ENCODE measurements around the gene SH3BP2.

The SH3BP2 gene

DNA sequence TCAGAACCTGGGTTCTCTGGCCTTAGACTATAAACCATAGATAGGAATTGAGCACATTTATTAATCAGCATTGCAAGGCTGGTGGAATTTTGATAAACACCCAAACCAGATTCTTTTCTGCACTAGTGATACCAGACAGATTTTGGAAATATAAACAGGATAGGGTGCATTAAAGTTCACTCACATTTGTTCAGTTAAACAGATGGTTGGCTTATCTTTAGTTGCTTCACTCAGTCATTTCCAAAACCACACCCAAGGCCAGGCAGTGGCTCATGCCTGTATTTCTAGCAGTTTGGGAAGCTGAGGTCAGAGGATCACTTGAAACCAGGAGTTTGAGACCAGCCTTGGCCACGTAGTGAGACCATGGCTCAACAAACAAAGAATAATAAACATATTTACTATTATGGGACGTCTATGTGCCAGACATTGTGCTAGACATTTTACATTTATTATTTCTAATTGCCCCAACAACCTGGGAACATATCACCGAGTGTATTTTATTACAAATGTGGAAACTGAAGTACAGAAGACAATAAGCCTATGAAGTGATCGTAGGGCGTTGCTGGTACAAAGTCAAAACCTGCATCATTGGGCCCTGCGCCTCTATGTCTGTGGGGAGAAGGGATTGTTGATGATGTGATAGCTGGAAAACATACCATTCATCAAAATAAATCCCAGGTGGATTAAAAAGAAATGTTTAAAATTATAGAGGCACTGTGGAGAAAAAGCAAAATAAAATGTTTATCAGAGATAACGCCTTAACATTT, 65.7 kb downstream of the SH3BP2 start:
- no peak for DNase-seq

GRCh38 chr4:2859514-2859913, 66.6 kb downstream of the SH3BP2 start:
- DNase-seq = no peak

GRCh38 chr4:2860391-2861348, 67.8 kb downstream of the SH3BP2 start:
- no peak for DNase-seq

GRCh38 chr4:2861631-2862436, 68.9 kb downstream of the SH3BP2 start:
- no peak for DNase-seq

DNA sequence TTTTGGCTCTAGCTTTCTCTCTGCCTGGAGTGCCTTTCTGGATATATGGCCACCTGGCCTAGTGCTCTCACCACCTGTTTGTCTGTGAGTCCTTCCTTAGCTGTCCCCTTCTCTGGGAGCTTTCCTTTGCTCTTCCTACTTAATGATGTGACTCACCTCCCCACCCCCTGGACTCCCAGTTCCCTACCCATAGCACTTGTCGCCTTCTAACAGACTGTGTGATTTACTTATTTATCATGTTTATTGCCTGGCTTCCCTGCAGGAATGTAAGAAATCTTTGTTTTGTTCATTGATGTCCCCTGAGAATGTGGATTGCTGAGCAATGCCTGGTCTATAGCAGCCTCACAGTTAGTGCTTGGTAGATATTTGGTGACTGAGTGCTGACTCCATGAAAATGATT, 69.6 kb downstream of the SH3BP2 start:
- no peak for DNase-seq

DNA sequence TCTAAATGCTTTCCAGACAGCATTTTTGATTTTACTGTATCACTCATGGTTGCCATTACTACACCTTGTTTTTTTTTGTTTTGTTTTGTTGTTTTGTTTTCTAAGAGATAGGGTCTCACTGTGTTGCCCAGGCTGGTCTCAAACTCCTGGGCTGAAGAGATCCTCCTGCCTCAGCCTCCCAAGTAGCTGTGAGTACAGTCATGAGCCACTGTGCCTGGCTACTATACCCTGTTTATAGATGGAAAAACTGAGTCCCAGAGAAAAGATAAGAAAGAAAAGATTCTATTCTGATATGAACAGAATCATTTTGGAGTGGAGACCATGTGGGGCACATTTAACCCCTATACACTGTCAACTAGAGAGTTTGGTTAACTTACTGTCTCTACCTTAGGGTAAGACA, 70.8 kb downstream of the SH3BP2 start:
- no peak for DNase-seq

GRCh38 chr4:2865196-2865780, 72.4 kb downstream of the SH3BP2 start:
- no peak for DNase-seq

DNA sequence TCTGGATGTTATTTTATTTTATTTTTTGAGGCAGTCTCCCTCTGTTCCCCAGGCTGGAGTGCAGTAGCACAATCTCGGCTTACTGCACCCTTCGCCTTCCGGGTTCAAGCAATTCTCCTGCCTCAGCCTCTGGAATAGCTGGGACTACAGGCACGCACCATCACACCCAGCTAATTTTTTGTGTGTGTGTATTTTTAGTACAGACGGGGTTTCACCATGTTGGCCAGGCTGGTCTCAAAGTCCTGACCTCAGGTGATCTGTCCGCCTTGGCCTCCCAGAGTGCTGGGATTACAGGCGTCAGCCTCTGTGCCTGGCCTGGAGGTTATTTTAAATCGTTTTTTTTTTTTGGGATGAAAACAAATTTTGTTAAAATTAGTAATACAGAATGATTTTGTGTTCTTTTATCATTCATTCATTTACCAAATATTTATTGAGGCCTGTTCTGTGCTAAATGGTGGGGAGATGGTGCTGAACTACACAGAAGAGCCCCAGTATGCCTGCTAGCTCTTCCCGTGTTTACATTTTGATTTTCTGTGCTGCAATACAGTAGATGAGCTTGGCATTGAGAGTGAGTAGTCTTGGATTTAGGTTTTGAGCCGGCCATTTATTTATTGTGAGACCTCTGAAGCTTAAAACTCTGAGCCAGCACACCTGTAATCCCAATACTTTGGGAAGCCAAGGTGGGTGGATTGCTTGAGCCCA, 73.4 kb downstream of the SH3BP2 start:
- DNase-seq = no peak

- DNase-seq = no peak
These were observed 74.0 kb downstream of the SH3BP2 start for GRCh38 chr4:2866891-2867290.

GRCh38 chr4:2867758-2868491, 75.0 kb downstream of the SH3BP2 start:
- no peak for DNase-seq

DNA sequence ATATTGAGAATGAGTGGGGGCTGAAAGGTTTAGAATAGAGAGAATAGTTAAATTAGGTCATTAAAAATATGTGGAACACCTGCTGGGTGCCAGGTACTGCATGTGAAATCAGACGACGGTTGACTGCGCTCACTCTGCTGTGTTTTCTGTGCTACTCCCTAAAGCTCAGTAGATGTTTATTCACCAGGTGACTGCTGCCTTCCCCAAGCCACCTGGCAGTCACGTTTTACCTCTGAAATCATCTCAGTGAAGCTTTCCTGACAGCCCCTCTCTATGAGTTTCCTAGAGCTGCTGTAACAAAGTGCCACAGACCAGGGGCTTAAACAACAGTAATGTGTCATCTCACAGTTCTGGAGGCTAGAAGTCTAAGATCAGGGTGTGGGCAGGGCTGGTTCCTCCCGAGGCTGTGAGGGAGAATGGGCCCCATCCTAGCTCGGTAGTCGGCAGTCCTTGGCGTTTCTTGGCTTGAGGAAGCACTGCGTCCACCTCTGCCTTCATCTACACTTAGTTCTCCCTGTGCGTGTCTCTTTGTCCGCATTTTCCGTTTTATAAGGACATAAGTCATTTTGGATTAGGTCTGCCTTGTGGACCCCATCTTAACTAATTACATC, 76.1 kb downstream of the SH3BP2 start:
- no peak for DNase-seq

DNA sequence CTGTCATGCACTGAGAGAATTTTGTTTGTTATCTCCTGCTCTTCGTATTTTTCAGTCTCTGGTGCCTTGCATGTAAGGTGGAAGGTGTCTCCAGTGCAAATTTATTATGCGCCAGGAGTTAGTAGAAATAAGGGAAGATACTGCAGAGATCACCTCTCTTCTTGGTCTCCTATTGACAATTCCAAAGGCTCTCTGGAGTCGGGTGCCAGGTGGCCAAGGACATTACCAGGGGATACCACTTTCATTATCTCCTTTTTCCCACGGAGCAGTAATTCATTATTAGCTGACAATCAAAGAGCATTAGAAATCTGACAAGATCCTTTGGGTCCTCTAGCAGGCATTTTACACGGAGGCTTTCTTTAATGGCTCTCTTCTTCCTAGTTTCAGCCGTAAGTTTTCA, 76.8 kb downstream of the SH3BP2 start:
- no peak for DNase-seq

- no peak for DNase-seq
These were observed 77.2 kb downstream of the SH3BP2 start for GRCh38 chr4:2870082-2870481.

- DNase-seq = no peak
These were observed 78.6 kb downstream of the SH3BP2 start for GRCh38 chr4:2871466-2871865.

GRCh38 chr4:2871911-2872310, 79.0 kb downstream of the SH3BP2 start:
- DNase-seq = no peak

DNA sequence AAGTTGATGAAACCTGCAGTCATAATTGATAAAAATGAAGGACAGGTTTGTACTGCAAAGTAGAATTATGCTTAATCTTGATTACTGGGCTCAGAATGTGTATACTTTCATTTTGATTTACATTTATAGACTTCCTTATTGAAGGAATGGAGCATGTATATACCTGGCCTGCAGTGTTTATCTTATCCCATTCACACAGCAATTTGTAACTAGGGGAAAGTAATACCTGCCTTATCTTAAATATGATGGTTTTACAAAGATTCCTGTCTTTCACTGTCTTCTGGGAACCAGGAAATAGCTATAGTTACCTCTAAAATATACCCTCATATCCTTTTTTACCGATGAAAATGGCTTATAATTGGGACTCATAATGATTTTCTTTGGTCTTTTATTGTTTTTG, 80.4 kb downstream of the SH3BP2 start:
- no peak for DNase-seq

- no peak for DNase-seq
These were observed 82.0 kb downstream of the SH3BP2 start for GRCh38 chr4:2874861-2875260.

DNA sequence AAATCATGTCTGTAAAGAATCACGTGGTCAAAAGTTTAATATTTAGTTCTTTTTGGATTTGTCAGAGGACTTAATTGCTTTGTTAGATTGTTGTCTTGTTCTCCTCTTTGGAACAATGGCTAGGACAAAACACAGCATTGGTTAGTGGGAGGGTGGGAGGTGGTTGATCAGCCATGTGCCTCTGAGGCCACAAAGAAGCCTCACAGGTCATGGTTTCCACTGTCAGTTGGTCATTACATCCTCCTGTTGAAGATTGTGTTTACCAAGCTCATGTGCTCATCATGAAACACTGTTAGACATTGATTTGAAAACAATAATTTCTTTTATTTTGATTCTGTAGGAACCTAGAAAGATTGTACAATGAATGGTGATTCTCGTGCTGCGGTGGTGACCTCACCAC, 82.7 kb downstream of the SH3BP2 start:
- DNase-seq = no peak

DNA sequence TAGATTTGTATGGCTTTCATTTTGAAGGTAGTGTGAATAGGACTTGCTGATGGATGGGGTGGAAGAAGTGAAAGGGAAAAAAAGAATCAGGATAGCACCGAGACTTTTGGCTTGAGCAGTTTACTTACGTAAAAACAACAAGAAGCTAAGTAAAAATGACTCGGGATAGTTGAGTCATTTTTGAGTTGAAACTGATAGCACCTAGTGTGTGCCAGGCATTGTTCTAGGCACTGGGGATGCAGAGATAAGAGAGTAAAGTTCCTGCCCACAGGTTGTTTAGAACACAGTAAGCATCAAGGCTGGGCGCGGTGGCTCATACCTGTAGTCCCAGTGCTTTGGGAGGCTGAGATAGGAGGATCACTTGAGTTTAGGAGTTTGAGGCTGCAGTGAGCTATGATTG, 85.5 kb downstream of the SH3BP2 start:
- no peak for DNase-seq

GRCh38 chr4:2879026-2879425, 86.1 kb downstream of the SH3BP2 start:
- no peak for DNase-seq

DNA sequence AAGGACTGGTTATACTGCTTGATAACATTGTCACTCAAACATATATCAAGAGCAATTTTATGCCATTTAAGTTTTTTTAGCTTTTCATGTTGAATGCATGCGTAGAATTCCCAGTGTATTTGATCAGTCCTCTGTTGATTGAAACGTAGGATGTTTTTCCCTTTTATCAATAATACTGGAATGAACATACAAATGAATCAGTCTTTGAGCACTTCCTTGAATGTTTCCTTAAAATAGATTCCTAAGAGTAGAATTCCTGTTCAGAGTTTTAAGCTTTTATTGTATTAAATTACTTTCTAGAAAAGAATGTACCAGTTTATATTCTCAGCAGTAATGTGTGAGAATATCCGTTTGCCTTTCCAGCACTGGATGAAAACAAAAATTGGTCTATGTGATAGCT, 88.5 kb downstream of the SH3BP2 start:
- no peak for DNase-seq
